LNCAP (cell line): ENCODE results near the gene R3HDM1.

ENCODE experiments used
- CTCF ChIP-seq: fragments of 450-650 bp; IDR thresholded peaks from 2 replicates; pipeline ENCODE4 v1.5.1; 2017; ENCODE audit warnings: mild to moderate bottlenecking

The R3HDM1 gene

GRCh38 chr2:135756692-135757091, 225.4 kb downstream of the R3HDM1 start:
- no peak for TF ChIP-seq CTCF

- no peak for TF ChIP-seq CTCF
Measured at GRCh38 chr2:135762022-135762421, 230.7 kb downstream of the R3HDM1 start.

- no peak for TF ChIP-seq CTCF
Measured at GRCh38 chr2:135762530-135762929, 231.2 kb downstream of the R3HDM1 start.

GRCh38 chr2:135768863-135769262, 237.6 kb downstream of the R3HDM1 start:
- TF ChIP-seq CTCF, result no peak

GRCh38 chr2:135773319-135773718, 242.0 kb downstream of the R3HDM1 start:
- TF ChIP-seq CTCF, result no peak

GRCh38 chr2:135773917-135774316, 242.6 kb downstream of the R3HDM1 start:
- no peak for TF ChIP-seq CTCF
